ENCODE measurements around the gene ARMC3.

ARMC3 gene

DNA sequence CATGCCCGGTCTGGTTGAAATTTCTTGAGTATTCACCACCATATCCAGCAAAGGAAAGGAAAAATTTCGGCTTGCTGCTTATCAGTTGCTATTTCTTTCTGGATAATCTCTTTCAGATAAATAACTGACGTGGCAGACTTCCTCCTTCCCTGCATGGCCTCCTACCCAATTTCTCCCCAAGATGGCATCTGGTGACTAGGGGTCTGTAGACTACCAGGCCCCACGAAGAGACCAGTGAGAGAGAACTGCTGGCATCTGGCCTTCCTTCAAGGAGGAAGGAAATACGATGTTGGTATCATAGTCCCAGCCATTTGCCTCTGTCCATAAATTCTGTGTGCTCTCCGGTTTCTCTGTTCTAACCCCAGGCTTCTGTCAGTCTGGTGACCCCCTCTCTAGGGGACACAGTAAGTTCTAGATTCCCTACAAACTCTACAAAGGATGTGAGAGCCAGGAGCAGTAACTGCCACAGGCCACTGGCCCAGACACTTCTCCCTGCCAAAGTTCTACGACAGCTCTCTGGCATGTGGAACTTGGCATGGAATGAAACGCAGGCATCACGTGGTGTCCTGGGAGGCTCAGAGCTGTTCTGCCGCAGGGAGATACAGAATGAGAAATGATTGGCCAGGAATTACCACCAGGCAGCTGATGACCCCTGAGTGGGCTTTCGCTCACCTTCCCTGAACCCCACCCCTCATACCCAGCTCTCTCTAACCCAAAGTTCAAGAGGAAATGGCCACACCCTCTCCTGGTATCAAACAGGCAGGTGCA lies 137.5 kb downstream of the ARMC3 start:
- H3K4me1 ChIP-seq (ENCODE audit: control insufficient read depth, low read length) = no peaks in the 10 kb centered on the region
- H3K27me3 ChIP-seq (ENCODE audit: control insufficient read depth, low read length) = peaks cover 4% of the 10 kb centered on the region
- H3K79me2 ChIP-seq (ENCODE audit: control insufficient read depth, low read length) = no peaks in the 10 kb centered on the region
- no peak overlapping the region for H3K4me2 ChIP-seq (ENCODE audit: low read length)
- H3K4me3 ChIP-seq (ENCODE audit: low read length) = no peak overlapping the region
- no peak for TF ChIP-seq EZH2phosphoT487 (IDR thresholded peaks at IDR 0.05; ENCODE audit: borderline replicate concordance, low read length)
- TF ChIP-seq, protein P1, sequence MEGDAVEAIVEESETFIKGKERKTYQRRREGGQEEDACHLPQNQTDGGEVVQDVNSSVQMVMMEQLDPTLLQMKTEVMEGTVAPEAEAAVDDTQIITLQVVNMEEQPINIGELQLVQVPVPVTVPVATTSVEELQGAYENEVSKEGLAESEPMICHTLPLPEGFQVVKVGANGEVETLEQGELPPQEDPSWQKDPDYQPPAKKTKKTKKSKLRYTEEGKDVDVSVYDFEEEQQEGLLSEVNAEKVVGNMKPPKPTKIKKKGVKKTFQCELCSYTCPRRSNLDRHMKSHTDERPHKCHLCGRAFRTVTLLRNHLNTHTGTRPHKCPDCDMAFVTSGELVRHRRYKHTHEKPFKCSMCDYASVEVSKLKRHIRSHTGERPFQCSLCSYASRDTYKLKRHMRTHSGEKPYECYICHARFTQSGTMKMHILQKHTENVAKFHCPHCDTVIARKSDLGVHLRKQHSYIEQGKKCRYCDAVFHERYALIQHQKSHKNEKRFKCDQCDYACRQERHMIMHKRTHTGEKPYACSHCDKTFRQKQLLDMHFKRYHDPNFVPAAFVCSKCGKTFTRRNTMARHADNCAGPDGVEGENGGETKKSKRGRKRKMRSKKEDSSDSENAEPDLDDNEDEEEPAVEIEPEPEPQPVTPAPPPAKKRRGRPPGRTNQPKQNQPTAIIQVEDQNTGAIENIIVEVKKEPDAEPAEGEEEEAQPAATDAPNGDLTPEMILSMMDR (IDR thresholded peaks at IDR 0.05; ENCODE audit: low read depth, low read length, poor library complexity, severe bottlenecking) = no peak
- no peaks in the 10 kb centered on the region for H3K9me3 ChIP-seq (ENCODE audit: control insufficient read depth, insufficient read depth, low read length)
- H3F3A ChIP-seq (ENCODE audit: control insufficient read depth, insufficient read depth) = no peaks in the 10 kb centered on the region
- H3K9me2 ChIP-seq (replicated peaks; ENCODE audit: control insufficient read depth, low read length) = no peaks in the 10 kb centered on the region
- H3K36me3 ChIP-seq (ENCODE audit: control insufficient read depth, low read length) = no peaks in the 10 kb centered on the region
- no peaks in the 10 kb centered on the region; the same call in 1 of the 2 replicates for H4K20me1 ChIP-seq (ENCODE audit: control insufficient read depth, insufficient read depth, low read depth, low read length)
- H3K27ac ChIP-seq (ENCODE audit: low read depth, low read length) = no peak overlapping the region

DNA sequence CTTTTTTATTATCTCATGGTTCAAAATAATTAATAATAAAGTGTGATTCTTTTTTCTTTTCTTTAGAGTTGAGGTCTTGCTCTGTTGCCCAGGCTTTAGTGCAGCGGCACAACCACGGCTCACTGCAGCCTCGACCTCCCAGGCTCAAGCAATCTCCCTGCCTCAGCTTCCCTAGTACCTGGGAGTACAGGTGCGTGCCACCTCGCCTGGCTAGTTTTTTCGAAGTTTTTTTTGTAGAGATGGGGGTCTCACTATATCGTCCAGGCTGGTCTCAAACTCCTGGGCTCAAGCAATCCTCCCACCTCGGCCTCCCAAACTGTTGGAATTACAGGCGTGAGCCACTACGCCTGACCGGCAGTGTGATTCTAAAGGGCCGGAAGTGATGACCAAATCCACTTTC lies 139.5 kb downstream of the ARMC3 start:
- H3F3A ChIP-seq (ENCODE audit: control insufficient read depth, insufficient read depth) = no peaks in the 10 kb centered on the region
- no peaks in the 10 kb centered on the region for H3K4me1 ChIP-seq (ENCODE audit: control insufficient read depth, low read length)
- H3K79me2 ChIP-seq (ENCODE audit: control insufficient read depth, low read length) = no peaks in the 10 kb centered on the region
- H3K27ac ChIP-seq (ENCODE audit: low read depth, low read length) = no peak overlapping the region
- H4K20me1 ChIP-seq (ENCODE audit: control insufficient read depth, insufficient read depth, low read depth, low read length) = no peaks in the 10 kb centered on the region
- H3K4me2 ChIP-seq (ENCODE audit: low read length) = no peak overlapping the region
- H3K36me3 ChIP-seq (ENCODE audit: control insufficient read depth, low read length) = no peaks in the 10 kb centered on the region
- no peak overlapping the region for H3K4me3 ChIP-seq (ENCODE audit: low read length)
- H3K9me3 ChIP-seq (ENCODE audit: control insufficient read depth, insufficient read depth, low read length) = no peaks in the 10 kb centered on the region
- H3K9me2 ChIP-seq (replicated peaks; ENCODE audit: control insufficient read depth, low read length) = no peaks in the 10 kb centered on the region
- no peak for TF ChIP-seq EZH2phosphoT487 (IDR thresholded peaks at IDR 0.05; ENCODE audit: borderline replicate concordance, low read length)
- TF ChIP-seq, protein P1 (IDR thresholded peaks at IDR 0.05; ENCODE audit: low read depth, low read length, poor library complexity, severe bottlenecking) = no peak
- peaks cover 11% of the 10 kb centered on the region for H3K27me3 ChIP-seq (ENCODE audit: control insufficient read depth, low read length)

DNA sequence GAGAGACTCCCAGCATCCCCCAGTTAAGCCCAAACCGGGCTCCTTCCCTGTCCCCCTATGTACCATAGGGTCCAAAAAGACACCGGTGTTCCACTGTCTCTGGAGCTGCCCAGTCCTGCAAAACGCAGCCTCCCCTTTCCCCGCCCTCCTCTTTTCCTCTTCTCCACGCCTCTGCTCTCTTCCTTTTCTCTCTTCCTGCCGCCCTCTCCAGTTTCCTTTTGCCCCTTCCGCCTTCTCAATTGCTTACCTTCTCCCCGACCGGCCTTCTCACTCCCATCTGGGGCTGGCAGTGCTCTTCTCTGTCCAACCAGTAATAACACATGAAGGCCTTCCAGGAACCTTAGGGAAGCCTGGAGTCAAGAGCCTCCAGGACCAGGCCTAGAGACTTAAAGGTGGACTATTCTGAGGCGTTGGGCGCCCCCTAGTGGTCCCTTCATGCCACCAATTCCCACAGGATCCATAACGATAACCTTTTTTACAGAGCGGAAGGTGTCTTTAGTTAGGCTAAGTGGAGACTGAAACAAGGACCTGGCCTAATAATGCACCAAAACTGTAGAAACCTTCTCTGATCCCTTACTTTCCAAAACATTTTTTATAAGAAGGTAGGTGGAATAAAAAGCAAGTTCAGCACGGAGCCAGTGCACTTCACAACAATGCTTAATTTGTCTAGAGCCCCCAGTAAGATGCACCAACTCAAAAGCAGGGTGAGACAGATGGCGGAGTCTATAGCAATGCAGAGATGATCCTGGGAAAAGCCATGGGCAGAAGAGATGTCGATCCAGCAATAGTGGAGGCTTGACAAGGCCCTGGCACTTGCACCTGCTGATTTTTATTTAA lies 140.3 kb downstream of the ARMC3 start:
- Histone ChIP-seq H3K9me2 (replicated peaks; ENCODE audit: control insufficient read depth, low read length) (no peaks in the 10 kb centered on the region), H3K4me1 (ENCODE audit: control insufficient read depth, low read length) (no peaks in the 10 kb centered on the region), H3K79me2 (ENCODE audit: control insufficient read depth, low read length) (no peaks in the 10 kb centered on the region), H3K27ac (ENCODE audit: low read depth, low read length) (no peak overlapping the region), H3K4me3 (ENCODE audit: low read length) (no peak overlapping the region), H3F3A (ENCODE audit: control insufficient read depth, insufficient read depth) (no peaks in the 10 kb centered on the region), H3K36me3 (ENCODE audit: control insufficient read depth, low read length) (no peaks in the 10 kb centered on the region), H3K4me2 (ENCODE audit: low read length) (no peak overlapping the region), H3K27me3 (ENCODE audit: control insufficient read depth, low read length) (peaks cover 17% of the 10 kb centered on the region), H3K9me3 (ENCODE audit: control insufficient read depth, insufficient read depth, low read length) (no peaks in the 10 kb centered on the region), H4K20me1 (ENCODE audit: control insufficient read depth, insufficient read depth, low read depth, low read length) (no peaks in the 10 kb centered on the region)
- TF ChIP-seq EZH2phosphoT487 (IDR thresholded peaks at IDR 0.05; ENCODE audit: borderline replicate concordance, low read length) = no peak
- TF ChIP-seq, protein P1 (IDR thresholded peaks at IDR 0.05; ENCODE audit: low read depth, low read length, poor library complexity, severe bottlenecking) = peak; percentile 92

Measured in DOHH2 (cell line).